Activated gamma-delta T cell treated with Interleukin-2 at 50 U/mL for 16 hours (primary cell): ENCODE measurements around the gene FMN1.

Source experiments
- DNase-seq: peaks from one replicate; pipeline ENCODE4 v3.0.0-alpha.2; 2020

The FMN1 gene

DNA sequence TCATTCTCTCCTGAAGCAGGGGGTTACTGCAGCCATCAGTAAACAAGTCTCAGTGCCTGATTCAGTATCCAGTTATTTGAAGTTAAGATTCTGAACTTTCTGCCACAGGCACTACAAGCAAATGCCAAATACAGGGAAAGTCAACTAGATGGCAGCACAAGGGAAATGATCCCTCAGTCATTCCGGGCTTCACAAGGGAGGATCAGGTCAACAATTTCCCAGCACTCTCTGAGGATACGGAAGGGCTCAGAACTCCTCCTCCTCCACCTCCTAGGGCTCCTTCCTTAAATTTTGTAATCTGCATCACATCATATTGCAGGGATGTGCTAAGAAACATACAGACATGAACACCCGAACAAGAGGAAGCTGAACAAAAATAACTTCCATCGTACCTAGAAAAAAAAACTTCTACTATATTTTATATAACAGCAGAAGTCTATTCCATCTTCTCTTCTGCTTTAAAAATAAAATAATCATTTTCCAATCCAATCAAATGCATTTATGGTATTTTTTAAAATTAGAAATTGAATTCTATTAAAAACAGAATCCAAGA is 187.1 kb downstream of the FMN1 start:
- no peak for DNase-seq

DNA sequence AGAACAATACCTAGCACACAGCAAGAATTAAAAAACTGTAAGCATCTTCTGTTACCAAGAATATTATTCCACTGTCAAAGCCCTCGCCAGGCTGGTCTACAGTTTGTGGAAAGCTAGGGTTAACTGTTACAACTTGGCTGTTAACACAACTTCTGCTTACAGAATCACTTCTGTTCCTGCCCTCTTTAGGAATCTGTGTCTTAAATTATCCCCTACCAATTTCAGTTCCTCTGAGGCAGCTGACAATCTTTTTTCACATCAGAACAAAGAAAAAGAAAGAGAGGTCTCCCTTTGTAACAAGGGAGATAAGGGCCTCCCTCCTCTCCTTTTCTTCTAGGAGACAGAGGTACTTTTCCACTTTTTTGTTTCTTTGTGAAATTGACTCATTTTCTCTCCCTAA is 188.9 kb downstream of the FMN1 start:
- DNase-seq: no peak

DNA sequence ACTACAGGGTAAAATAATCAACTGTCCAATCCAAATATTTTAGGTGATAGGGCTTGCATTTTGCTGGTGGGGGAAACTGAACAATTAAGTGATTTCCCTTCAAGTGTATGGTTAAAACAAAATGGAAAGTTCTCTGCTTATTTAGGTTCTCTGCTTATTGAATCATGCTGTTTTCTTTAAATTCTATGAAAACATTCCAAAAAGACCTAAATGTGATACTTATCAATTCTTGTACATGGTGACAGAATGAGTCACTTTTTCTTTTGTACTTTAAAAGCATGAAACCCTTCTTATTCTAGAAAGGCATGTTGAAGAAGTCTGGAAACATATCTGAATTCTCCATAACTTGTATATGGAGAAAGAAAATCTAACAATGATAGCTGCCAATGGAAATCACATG is 192.6 kb downstream of the FMN1 start:
- no peak for DNase-seq

- no peak for DNase-seq
Observed at GRCh38 chr15:32998979-32999672, 195.4 kb downstream of the FMN1 start.

GRCh38 chr15:32998182-32998581 is 196.3 kb downstream of the FMN1 start:
- DNase-seq: no peak

DNA sequence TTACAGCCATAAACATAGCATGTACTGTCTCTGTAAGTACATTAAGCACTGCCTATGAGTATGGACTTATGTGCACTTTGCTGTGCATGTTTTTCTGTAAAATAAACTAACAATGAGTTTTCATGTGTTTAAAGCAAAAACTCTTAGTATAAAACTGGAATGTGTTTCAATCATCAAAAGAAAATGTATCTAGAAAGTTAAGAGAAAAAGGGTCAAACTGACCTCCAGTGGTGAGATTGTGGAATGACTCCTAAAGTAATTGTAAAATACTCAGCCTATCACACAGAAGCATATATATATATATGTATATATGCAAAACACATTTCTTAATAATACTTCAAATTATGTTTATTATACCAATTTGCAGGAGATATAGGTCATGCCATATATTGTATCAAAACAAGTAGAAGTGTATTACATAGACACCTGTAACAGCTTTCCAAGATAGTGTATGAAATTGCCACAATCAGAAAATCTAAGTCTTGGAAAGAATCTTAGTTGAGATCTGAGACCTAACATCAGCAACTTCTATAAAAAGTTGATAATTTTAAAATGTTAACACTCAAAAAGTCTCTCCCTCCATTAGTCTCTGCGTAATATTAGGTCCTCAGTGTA is 199.6 kb downstream of the FMN1 start:
- DNase-seq: no peak

DNA sequence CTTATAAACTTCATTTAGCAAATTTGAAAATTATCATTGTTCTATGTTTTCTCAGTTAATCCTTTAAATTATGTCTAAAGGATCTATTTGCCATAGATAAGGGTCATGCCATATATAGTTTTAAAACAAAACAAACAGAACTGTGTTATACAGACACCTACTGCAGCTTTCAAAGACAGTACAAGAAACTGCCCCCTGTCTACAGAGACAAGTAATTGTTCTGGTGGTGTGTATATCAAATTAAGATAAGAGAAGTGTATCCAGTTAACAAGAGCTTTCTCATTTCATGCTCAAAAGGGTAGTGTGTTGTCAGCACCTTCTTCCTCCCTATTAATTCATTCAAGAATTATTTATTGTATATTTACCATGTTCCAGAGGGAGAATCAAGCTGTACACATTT is 201.2 kb downstream of the FMN1 start:
- no peak for DNase-seq

DNA sequence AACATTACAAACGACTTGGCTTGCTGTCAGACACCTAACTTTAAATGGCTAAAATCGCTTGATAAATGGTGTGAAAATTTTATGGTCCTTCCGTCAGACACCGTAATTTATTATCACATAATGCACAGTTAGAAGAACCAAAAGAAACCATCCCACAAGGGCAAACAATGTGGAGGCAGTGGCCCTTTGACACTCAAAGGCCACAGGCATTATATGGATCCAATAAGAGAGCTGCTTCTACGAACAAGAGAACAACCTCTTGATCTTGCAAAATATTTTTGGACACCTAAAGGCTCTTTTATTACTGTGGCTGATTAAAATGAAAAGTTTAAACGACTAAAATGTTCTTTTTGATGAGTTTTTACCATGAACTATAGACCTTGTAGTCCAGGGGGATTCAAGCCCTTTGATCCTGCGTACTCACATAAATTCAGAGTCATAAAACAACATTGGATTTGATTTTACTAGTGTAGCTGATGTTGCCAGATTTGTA is 202.8 kb downstream of the FMN1 start:
- DNase-seq: no peak

DNA sequence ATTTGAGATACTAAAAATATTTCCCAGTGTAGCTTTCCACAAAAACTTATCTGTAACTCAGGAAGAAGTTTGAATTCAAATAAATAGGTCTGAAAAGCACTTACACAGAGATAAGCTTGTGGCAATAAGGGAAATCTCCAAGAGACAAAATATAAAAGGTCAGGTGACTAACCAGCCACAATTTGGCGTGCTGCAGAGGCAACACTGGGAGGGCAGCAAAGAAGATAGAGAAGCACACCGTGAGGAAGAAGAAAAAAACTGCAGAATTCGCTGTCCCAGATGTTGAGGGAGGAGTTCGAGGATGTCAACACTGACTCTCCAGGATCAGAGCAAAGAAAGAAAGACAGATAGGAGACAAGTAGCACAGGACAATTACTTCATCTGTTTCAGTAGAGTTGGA is 204.4 kb downstream of the FMN1 start:
- no peak for DNase-seq

DNA sequence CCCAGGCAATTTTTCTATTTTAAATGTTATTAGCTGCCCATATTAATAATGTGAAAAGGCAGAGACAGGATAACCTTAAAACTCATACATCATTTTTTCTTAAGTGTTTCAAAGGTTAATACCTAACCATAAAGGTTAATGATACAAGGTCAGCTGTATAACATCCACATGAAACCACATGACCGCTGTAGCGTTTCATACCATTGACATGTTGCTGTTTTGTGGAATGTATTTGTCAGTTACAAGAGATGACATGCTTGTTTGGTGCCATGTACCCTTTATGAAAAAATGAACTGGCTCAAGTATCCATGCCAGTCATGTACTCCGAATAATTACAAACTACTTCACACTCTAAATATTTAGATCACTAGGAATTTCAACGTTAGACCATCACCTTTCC is 207.4 kb downstream of the FMN1 start:
- no peak for DNase-seq

DNA sequence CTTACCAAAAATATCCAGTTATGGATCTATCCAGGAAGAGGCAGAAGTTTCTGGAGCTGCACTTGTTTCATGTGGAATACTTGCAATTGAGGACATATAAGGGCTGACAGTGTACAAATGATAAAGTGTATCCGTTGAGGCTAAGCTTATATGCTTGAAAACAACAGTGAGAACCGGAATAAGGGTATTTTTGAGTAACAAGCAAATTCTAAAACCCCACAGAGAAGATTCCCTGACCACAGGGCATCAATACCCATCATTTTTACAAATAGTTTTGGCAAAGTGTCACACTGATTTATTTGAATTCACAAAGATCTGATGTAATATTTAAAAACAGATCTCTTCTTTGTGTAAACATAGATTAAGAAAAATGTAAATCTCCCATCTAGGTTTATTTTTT is 208.4 kb downstream of the FMN1 start:
- no peak for DNase-seq

DNA sequence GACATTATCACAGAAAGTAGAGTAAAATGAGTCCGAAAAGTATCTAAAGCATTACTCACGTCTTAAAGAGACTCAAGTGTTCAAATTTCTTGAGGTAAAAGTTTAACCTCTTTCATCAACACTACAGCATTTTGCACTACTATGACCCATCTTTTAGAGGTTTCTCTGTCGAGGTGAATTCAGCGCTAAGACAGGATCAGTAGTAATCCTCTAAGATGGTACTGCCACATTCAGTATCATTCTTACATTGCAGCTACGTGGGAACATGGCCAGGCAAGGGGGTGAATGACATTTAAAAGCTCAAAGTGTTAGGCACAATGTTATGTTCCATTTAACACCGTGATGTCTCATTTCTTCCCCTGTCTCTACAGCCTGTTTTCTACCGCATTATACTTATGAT is 210.8 kb downstream of the FMN1 start:
- DNase-seq: no peak

GRCh38 chr15:32982001-32982400 is 212.5 kb downstream of the FMN1 start:
- no peak for DNase-seq

DNA sequence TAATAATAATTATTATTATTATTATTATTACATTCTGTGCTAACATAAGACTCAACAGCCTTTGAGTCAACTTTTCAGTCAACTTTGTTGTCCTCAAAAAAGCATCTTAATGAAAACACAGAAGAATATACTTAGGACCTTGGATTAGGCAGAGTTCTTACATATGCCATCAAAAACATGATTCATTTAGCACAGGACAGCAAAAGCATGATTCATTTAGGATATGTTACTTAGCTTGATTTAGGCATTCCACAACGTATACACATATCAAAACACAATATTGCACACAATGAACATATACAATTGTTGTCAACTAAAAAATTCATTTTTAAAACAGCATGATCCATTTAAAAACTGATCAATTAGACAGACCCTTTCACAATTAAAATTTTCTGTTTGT is 213.0 kb downstream of the FMN1 start:
- no peak for DNase-seq

- no peak for DNase-seq
Observed at GRCh38 chr15:32979710-32980109, 214.8 kb downstream of the FMN1 start.

DNA sequence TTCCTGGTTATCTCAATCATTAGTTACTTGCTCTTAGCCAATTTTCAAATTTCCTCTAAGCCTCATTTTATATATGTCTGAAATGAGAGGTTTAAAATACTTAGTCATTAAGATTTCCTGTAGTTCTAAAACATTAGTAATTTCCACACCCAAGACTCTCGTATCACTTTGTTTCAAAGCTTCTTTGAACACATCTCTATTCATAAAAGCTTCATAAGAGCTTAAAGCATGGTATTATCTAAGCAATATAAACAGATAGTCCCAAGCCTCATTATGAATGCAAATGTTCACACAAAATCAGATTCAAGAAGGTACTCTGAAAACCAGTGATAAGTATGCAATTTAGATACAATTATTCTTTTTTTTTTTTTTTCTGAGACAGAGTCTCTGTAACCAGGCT is 217.0 kb downstream of the FMN1 start:
- no peak for DNase-seq

DNA sequence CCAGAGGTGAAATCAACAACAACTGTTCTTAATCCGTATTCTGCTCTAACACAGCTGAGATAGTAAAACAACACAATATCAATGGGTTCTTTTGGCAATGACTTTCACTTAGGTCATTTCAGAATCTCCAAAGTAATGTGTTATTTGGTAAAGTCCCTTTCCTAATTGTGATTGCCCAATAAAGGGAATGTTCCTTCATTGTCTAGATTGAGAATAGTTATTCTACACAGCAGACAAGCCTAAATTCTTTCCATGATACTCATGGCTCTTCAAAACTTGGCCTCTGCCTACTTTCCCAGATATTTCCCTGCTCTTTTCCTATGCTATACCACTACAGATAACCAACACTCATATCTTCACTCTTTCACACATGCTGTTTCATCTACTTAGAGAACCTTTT is 219.8 kb downstream of the FMN1 start:
- DNase-seq: no peak

- DNase-seq: no peak
Observed at GRCh38 chr15:32972686-32973085, 221.8 kb downstream of the FMN1 start.

- no peak for DNase-seq
Observed at GRCh38 chr15:32970847-32971246, 223.7 kb downstream of the FMN1 start.

GRCh38 chr15:32967521-32967920 is 227.0 kb downstream of the FMN1 start:
- DNase-seq: no peak

- DNase-seq: no peak
Observed at GRCh38 chr15:32966512-32966911, 228.0 kb downstream of the FMN1 start.

DNA sequence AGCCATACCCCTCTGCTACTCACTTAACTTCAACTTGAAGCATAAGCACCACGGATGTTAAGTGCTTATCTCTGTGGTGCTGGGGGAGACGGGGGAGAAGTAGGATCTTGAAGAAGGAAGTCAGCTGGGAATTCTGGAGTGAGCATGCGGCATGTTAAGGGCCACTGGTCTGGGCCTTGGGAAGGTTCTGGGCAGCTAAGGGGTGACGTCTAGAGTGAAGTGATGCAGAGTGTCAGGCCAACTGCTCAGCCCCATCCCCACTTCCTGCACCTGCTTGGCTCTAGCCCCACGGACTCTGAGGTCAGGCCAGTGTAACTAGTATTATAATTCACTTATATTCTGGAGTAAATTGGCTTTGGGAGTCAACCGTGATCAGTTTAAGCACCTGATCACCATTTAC is 228.6 kb downstream of the FMN1 start:
- no peak for DNase-seq

DNA sequence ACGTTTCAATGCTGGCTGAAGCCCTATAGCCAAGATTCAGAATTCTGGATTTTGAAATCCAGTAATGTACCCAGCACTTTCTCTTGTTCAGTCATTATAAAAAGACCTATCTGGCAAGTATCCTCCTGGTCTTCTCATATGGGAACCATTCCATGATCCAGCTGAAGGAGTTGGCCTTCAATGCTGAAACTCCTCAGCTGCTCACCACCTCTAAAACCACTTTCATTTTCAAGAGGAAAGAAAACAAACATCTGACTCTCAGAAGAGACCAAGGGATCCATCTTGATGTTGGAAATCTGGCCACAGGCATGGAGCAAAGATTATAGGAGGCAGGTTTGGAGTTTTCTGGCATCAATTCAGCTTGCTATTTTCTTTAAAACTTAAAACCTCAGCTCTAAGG is 235.4 kb downstream of the FMN1 start:
- no peak for DNase-seq

DNA sequence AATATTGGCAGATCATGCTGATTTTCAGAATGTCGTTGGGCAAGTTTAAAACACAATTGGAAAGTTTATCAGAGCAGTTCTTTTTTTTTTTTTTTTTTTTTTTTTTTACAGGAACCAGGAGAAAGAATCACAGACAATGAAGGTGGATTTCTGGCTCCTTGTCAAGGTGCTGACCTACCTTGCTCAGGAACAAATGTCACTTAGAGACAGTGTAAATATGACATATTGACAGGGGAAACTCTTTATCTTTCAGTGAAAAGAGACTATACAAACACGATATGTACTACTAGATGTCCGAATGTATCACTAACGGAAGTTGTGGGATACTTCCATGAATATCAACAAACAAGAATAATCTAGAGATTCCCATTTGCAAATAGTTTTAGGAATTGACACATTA is 237.3 kb downstream of the FMN1 start:
- no peak for DNase-seq

GRCh38 chr15:32956711-32957110 is 237.8 kb downstream of the FMN1 start:
- no peak for DNase-seq
